HG03060 (cell line): Measurements from ENCODE around the gene ITGB2.

Experiments
- ATAC-seq: cut with Tn5 transposase; IDR thresholded peaks from one replicate; pipeline ENCODE4 v1.9.1; 2021; ENCODE audit warnings: low read depth, moderate number of reproducible peaks; ENCODE audit not compliant: unreplicated experiment

Gene ITGB2

DNA sequence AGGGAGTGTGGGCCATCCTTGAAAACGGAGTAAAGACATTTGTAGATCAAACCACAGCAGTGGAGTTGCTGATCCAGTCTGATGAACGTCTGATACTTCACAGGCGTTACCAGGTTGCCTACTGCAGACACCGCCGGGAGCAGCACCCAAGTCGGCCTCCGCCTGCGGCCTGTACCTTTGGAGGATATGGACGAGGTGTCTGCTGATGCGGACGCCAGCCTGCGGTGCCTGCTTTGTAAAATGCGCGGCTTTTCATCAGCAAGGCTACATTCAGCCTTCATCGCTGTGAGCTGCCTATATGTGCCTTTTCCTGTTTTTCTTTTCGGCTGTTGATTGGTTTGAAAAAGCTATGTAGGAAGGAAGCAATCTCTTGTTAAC lies 35.1 kb upstream of the ITGB2 start:
- ATAC-seq = no peak

DNA sequence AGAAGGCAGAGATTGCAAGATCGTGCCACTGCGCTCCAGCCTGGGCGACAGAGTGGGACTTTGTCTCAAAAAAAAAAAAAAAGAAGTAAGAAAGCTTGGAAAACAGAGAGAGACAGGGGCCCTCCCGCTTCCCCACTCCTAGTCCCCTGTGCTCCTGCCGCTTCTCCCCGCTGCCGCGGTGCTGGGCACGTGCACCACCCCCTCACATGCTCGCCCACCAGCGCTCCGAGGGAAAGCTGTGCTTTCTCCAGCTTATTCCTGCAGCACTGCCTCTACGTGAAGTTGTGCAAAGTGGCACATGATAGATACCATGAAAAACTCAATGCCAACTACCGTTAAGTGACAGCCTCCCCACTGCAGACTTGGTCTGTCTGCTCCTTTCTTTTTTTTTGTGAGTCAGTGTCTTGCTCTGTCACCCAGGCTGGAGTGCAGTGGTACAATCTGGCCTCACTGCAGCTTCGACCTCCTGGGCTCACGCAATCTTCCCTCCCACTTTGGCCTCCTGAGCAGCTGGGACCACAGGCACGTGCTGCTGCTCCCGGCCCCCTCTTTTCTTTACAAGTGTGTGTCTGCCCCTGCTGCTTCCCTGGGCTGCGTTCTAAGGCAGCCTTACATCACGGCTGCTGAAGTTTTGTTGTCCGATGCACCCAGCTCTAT lies 34.6 kb upstream of the ITGB2 start:
- no peak for ATAC-seq

DNA sequence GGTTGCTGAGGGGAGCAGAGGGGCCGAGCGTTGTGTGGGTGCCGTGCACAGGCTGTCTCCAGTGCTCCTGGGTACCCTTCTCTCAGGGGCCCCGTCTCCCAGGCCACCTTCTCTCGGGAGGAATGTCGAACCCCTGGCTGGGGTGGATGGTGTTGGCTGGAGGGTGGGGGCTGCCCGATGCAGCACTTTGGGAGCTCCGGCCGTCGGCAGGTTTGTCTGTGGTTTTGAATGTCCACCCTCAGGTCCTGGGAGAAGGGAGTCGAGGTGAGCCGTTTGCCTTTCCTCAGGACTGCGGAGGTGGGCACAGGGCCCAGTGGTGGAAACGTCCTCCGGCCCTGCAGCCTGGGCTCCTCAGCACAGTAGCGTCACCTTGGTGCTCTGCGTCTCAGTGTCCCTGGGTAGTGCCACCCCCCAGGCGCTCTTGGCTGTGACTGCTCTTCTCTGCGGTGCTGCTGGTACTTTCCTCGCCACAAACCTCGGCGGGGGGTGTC lies 33.6 kb upstream of the ITGB2 start:
- no peak for ATAC-seq

DNA sequence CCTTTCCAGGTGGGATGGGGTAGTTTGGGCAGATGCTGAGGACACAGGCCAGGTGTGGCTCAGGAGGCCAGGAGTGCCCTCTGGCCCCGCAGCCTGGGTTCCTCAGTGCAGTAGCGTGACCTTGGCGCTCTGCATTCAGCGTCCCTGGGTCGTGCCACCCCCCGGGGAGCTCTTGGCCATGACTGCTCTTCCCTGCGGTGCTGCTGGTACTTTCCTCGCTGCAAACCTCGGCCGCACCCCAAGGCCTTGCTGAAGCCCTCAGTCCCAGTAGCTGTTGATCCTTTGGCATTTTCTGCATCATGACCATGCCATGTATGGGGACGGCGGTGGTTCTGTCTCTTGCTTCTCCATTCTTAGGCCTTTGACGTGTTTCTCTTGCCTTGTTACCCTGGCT lies 32.9 kb upstream of the ITGB2 start:
- ATAC-seq = no peak

DNA sequence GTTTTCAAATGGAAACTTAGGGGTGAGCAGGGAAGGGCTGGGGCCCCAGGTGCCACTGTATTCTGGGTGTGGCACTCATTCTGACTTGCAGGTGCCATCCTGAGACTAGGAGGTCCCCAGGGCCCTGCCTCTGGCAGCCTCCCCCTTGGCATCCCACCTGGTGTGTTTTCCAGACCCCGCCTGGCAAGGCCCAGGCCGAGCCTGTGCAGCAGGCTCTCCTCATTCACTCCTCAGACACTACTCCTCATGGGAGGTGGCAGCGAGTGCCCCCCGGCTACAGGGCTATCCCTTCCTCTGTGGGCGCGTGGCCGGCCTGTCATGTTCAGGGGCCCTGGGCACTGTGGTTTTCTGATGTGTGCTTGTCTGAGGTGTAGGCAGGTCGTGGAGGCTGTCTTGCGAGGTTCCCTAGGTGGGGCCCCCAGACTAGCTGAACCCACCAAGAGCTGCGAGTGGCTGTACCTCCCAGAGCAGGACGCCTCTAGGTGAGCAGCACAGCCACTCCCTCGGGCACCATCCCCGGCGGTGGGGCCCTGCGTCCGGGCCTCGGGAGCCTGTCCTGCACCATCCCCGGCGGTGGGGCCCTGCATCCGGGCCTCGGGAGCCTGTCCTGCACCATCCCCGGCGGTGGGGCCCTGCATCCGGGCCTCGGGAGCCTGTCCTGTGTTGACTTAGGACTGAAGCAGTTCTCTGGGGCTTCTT lies 32.4 kb upstream of the ITGB2 start:
- no peak for ATAC-seq

DNA sequence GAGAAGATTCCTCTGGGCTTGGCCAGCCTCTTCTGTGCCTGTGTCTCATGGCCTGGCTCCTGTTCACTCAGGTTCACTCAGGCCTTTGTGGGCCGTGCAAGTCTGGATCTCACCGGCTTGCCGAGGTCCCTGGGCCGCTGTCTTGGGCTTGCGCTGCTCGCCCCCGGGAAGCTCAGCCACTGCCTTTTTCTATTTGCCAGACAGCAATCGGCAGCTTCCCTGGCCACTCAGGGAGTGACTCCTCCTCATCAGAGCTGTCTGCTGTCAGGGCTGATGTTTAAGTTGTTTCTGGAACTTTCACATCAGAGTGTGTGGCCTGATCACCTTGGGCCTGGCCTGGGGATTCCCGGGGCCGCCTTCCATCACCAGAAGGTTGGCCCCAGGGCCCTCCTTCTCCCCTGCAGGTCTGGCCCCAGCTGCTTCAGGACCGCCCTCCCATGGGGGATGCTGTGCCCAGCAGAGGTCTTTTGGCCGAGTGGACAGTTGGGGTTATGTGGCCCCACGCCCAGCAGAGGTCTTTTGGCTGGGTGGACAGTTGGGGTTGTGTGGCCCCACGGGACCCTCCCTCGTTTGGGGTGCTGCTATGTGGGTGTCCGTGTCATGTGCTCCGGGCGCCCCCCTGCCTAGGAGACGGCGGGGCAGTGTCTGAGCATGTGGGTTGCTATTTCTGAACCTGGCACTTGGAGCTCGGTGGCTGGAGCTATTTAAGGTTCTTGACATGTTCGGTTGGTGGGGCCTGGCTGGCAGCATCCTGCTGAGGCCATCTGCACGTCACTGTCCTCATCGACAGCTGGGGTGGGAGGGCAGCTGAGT lies 31.6 kb upstream of the ITGB2 start:
- ATAC-seq = no peak

DNA sequence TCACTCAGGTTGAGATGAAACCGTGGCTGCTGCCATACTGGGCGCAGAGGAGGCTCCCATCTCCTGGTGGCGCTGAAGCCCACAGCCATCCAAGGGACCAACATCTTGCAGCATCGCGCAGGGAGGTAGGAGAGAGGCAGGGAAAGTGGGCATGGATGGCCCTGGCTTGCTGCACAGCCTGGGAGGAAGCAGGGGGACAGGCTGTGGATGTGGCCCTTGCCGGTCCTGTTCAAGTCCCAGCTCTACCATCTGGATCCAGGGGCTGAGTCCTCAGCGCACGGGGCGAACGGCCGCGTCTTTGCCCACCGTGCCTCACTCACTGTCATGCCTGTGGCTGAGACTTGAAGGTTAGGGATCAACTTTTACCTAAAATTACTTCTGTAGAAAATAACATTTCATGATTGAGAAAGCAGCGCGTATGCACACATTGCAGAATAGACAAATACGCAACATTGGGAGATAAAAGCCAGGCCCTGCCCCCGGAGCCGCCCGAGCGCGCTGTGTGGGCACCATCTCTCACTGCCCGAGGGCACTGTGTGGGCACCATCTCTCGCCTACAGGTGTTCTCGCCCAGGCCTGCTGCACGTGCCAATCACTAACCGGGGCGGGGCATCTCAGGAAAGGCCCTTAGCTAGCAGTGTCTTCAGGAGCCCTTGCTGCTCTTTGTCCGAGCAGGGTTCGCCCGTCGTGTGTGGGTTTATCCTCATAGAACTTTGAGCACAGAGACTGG lies 30.7 kb upstream of the ITGB2 start:
- ATAC-seq = no peak

DNA sequence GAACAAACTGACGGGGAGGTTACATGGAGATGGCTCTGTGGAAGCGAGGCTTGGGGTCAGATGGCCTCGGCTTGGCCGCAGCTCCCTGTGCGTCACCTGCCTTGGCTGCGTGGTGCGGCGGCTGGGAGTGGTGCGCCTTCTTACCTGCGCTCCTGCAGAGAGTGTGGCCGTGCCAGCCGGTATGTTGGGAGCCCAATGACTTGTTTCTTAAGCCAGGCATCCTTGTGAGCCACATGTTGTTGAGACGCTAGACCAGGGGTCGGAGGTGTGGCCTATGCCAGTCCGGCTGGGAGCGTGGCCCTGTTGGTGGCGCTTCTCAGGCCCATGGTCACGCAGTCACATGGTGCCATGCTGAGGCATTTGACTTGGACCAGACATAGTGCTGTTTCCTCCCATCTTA lies 29.7 kb upstream of the ITGB2 start:
- ATAC-seq = no peak

DNA sequence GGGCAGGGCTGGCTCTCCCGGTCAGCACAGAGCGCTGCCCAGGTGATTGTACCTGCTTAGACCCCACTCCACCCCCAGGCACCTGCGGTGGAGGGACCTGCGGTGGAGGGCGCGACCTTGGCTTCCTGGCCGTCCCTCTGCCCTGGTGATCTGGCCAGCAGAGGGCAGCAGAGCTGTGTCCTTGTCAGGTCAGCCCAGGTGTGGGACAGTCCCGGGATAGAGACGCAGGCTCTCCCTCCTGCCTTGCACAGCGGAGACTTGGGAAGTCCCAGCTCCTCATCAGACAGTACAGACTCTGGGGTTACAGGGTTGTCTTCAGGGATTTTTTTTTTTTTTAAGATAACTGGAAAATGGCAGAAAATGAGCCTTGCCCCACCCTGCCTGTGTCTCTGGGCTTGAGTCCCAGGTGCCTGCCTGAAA lies 29.1 kb upstream of the ITGB2 start:
- ATAC-seq = no peak

DNA sequence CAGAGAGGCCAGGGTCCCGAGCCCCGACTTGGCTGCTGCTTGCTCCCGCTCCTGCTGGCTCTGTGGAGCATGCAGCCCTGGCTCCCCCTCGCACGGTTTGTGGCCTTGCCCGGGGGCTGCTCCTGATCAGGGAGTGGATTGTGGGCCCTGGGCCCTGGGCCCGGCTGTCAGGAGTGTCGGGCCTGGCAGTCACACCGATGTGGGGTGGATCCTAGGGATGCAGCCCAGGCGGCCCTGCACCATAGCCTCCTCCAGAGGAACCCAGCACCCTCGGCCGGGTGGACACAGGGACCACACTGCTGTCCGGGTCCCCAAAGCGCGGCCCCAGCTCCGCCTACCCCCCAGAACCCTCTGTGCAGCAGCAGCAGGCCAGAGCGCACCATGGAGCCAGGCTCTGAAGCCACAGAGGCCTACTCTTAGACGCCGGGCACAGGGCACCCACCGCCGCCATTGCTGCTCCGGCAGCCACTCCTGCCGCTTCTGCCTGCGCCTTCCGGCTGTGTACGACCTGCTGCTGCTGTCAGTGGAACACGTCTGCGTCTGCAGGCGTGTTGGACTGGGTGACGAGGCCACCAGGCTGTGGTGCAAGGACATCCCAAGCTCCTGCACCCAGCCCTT lies 28.6 kb upstream of the ITGB2 start:
- no peak for ATAC-seq

DNA sequence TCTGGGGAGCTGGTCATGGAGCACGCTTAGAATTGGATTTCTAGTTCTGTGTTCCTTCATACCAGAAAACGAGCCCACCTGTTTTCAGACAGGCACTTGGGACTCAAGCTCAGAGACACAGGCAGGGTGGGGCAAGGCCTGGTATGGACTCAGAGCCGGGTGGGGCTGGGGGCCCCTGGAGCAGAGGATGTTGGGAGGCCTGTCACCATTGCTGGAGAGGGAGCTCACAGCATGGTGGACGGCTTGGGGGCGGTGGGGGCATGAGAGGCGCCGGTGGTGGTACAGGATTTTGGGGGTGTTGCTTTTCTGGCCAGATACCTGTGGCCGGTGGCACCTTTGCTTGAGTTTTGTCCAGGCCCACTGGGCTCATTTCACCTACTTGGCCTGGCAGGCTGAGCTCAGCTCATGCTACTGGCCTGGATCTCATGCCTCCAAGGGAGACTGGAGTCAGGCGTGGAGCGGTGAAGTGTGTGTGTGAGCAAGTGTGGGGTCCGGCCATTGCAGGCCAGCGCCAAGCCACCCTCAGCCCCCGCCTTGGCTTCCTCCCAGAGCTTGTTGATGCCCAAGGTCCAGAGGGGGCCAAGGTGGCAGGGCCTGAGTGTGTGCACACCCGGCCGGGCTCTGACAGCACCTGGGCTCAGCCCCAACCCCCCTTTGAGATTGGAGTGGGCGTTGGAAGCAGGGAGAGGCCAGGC lies 27.9 kb upstream of the ITGB2 start:
- no peak for ATAC-seq

DNA sequence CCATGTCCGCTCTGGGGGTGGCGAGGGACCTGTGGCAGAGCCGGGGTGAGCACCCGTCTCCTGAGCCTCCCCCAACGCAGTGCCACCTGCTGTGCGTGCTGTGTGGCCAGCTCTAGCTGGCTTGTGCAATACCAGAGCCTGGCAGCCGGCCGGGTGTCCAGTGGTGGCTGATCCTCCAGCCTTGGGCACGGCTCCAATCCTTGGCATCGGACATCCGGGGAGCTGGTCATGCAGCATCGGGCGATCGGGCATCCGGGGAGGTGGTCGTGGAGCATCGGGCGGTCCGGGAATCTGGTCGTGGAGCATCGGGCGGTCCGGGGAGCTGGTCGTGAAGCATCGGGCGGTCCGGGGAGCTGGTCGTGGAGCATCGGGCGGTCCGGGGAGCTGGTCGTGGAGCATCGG lies 27.2 kb upstream of the ITGB2 start:
- ATAC-seq = no peak

DNA sequence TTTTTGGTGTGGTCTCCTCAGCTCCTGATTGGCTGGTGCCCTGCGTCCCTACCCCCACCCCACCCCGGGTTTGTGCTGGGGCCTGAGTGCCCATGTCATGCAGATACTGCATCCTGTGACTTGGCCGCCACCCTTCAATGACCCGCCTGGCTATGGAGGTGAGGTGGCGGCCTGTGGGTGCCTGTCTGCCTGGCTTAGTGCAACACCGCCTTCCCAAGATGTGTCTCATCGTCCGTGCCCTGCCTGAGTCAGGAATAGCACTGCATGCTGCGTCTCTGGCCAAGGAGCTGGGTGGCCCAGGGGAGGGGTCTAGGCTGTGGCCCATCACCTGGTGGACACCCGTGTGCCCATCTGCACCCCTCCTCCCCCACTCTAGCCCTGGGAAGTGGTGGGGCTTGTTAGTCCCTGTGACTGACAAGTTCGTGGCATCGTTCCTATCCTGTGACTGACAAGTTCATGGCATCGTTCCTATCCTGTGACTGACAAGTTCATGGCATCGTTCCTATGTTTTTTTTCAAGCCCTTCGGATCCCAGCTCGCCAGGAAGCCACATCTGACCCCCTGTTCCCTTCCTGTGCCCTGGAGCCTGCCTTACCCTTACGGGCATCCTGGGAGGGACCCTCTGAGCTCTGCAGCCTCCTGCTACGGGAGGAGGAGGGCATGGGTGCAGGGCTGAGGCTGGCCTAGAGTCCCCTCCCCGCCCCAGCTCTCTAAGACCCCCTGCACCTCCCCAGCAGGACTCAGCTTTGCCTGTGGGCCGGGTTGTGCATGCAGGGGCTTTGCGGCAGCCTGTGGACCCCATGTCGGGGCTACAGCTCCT lies 26.6 kb upstream of the ITGB2 start:
- ATAC-seq = no peak

DNA sequence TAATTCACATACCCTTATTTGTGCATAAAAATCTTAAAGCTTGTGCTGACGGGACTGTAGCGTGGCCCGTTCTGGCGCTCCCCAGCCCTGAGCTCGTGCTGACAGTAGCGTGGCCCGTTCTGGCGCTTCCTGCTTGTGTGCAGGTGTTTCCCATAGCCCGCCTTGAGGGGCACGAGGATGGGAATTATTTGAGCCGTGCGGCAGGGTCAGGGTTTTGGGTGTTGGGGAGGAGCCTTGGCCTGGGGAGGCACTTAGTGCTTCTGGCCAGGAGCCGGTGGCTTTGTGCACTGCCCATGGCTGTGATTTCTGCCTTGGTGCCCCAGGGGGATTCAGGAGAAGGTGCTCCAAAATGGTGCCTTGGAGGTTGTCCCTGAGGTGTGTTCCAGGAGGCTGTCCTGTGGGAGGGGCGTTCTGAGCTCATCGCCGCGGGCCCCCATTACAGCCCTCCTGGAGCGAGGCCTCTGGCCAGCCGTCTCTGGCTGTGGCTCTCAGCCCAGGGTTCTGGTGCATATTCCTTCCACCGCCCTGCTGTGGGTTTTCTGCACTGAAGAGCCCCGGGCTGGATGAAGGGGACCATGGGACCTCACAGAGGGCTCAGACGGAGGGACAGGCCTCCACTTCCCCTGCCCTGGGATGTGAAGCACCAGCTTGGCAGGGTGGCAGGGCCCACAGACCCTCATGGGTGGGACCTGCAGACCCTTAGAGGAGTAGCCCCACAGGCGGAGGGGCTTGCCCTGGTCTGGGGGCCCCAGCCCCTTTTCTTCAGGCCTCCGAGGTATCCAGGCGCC lies 25.7 kb upstream of the ITGB2 start:
- ATAC-seq = no peak

DNA sequence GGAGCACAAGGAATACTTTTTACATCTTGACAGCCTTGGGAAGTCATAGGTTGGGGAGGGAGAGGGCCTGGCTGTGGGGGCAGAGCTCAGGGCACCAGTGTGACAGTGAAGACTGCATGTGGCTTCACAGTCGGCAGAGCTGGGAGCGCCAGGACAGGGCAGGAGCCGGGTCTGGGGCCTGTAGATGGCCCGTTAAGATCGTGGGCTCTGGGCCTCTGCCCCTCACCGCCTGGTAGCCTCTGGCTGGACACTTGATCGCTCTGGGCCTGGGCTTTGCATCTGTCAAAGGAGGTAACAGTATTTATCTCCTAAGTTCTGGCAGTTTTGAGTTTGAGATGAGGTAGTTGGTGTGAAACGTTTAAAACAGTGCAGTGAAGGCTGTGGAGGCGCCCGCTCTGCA lies 23.9 kb upstream of the ITGB2 start:
- ATAC-seq = no peak

DNA sequence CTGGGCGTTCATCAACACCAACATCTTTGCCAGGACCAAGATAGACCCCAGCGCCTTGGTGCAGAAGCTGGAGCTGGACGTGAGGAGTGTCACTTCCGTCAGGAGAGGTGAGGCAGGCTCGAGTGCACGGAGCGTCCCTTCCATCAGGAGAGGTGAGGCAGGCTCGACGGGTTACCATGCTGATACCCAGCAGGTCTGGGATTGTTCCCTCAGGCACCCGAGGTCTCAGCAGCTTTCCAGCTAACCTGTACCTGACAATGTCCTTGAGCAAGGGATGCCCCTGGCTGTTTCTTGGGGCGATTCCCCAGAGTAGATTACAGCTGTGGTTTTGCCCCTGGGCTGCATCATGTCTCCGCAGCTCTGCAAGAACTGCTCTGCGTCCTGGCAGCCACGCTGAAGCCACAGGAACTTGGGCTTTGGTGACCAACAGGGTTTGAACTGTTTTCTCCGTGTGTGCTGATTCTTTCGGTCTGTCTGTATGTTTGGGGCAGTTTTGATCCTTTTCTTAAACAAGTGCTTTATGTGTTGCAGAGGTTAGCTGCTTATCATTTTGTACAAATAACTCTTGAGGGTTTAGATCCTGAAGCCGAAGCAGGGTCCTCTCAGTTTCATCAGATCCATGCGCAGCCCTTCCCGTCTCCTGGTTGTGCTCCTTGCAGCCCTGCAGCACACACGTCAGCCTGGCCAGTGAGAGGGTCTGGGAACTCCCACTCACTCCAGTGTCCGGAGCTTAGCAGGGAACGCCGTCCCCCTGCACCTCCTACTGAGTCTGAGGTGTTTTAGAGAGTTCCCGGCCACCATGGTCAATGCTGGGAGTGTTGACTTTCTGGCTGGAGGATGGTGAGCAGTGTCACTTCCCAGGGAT lies 23.2 kb upstream of the ITGB2 start:
- no peak for ATAC-seq

DNA sequence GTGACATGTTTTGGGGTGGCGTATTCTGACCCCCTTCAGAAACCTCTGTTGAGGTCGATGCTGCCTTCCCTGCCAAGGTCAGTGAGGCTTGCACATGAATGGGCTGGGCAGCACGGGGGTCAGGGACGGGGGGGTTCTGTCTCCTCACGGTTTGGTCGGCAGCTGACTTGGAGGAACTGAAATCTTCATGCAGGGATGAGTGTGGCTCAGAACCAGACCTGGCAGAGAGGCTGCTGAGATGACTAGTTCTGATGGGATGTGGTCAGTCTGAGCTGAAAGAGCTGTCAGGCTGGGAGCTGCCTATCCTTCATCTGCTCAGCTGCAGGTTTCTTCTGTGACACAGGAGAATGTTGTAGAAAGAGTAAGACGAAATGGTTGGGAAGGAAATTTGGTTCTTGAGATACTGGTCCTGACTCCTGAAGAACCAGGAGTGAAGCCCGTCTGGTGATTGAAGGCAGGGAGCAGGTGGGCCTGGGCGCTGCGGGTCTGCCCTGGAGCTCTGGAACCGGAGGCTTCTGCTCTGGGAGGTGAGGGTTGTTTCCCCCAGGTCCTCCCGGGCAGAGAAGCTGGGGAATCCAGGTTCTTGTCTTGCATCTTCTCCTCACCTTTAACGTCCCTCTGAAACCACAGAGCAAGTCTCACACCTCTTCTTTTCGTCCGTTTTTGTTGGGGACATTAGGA lies 22.4 kb upstream of the ITGB2 start:
- no peak for ATAC-seq
